ENCODE measurements around the gene SPATA20.

Gene SPATA20

DNA sequence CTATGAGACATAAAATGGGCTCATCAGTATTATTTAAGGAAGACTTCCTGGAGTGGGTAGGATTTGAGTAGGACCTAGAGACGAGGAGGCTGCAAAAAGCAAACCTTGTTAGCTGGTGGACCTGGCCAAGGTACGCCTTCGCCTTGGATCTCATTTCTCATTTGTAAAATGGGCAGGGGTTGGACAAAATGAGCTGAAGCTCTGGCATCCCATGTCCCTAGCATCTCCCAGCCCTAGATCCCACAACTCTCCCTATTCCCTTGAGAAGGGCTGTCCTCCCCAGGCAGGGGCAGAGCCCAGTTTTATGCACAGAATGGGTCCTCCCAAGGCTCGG, 306 bp upstream of the SPATA20 start:
- TF ChIP-seq, protein P1, sequence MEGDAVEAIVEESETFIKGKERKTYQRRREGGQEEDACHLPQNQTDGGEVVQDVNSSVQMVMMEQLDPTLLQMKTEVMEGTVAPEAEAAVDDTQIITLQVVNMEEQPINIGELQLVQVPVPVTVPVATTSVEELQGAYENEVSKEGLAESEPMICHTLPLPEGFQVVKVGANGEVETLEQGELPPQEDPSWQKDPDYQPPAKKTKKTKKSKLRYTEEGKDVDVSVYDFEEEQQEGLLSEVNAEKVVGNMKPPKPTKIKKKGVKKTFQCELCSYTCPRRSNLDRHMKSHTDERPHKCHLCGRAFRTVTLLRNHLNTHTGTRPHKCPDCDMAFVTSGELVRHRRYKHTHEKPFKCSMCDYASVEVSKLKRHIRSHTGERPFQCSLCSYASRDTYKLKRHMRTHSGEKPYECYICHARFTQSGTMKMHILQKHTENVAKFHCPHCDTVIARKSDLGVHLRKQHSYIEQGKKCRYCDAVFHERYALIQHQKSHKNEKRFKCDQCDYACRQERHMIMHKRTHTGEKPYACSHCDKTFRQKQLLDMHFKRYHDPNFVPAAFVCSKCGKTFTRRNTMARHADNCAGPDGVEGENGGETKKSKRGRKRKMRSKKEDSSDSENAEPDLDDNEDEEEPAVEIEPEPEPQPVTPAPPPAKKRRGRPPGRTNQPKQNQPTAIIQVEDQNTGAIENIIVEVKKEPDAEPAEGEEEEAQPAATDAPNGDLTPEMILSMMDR (IDR thresholded peaks at IDR 0.05; ENCODE audit: low read depth, low read length, missing control alignments), result no peak
- H3K4me3 ChIP-seq (ENCODE audit: low read depth, low read length), result peak overlapping the region; percentile 69
- no peak for DNase-seq (ENCODE audit: low read depth)

GRCh38 chr17:50547736-50548083, 736 bp downstream of the SPATA20 start:
- peak overlapping the region; percentile 69; the same call in 1 of the 2 replicates for H3K4me3 ChIP-seq (ENCODE audit: low read depth, low read length)
- DNase-seq (ENCODE audit: low read depth), result no peak
- TF ChIP-seq, protein P1 (IDR thresholded peaks at IDR 0.05; ENCODE audit: low read depth, low read length, missing control alignments), result no peak

- TF ChIP-seq, protein P1 (IDR thresholded peaks at IDR 0.05; ENCODE audit: low read depth, low read length, missing control alignments), result no peak
- no peak overlapping the region for H3K4me3 ChIP-seq (ENCODE audit: low read depth, low read length)
- DNase-seq (ENCODE audit: low read depth), result no peak
Observed at GRCh38 chr17:50548831-50549230, 1.9 kb downstream of the SPATA20 start.

- TF ChIP-seq, protein P1 (IDR thresholded peaks at IDR 0.05; ENCODE audit: low read depth, low read length, missing control alignments), result no peak
- no peak for DNase-seq (ENCODE audit: low read depth)
- no peak overlapping the region for H3K4me3 ChIP-seq (ENCODE audit: low read depth, low read length)
Observed at GRCh38 chr17:50549256-50549941, 2.4 kb downstream of the SPATA20 start.

- TF ChIP-seq, protein P1 (IDR thresholded peaks at IDR 0.05; ENCODE audit: low read depth, low read length, missing control alignments), result no peak
- no peak for DNase-seq (ENCODE audit: low read depth)
- H3K4me3 ChIP-seq (ENCODE audit: low read depth, low read length), result no peak overlapping the region
Observed at GRCh38 chr17:50549969-50550368, 3.0 kb downstream of the SPATA20 start.

DNA sequence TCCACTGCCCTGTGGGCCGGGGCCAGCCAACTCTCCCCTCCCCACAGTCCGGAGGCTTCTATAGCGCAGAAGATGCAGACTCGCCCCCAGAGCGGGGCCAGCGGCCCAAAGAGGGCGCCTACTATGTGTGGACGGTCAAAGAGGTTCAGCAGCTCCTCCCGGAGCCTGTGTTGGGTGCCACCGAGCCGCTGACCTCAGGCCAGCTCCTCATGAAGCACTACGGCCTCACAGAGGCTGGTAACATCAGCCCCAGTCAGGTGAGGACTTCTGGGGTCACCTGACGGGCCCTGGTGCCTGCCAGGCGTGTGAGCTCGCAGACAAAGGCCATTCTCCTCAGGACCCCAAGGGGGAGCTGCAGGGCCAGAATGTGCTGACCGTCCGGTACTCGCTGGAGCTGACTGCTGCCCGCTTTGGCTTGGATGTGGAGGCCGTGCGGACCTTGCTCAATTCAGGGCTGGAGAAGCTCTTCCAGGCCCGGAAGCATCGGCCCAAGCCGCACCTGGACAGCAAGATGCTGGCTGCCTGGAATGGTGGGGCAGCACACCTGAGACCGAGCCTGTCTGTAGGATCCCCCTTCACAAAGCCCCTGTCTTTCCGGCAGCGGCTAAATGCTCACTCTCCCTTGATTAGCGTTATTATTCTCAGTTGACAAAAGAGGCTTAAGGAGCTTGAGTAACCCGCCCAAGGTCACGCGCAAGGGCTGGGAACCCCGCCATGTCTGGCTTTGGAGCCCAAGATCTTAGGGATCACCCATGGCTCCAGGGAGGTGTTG, 3.9 kb downstream of the SPATA20 start:
- TF ChIP-seq, protein P1 (IDR thresholded peaks at IDR 0.05; ENCODE audit: low read depth, low read length, missing control alignments), result peak; percentile 60
- no peak for DNase-seq (ENCODE audit: low read depth)
- no peak overlapping the region for H3K4me3 ChIP-seq (ENCODE audit: low read depth, low read length)

DNA sequence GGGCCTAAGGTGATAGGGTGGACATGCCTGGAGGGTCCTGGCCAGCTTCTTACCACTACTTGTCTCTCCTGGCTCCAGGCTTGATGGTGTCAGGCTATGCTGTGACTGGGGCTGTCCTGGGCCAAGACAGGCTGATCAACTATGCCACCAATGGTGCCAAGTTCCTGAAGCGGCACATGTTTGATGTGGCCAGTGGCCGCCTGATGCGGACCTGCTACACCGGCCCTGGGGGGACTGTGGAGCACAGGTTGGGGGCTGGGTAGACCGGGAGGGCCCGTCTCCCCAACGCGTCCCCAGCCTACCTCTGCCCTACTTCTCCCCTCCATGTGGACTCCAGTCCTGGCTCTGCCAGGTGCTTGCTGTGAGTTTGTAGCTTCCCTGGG, 4.5 kb downstream of the SPATA20 start:
- no peak overlapping the region for H3K4me3 ChIP-seq (ENCODE audit: low read depth, low read length)
- TF ChIP-seq, protein P1 (IDR thresholded peaks at IDR 0.05; ENCODE audit: low read depth, low read length, missing control alignments), result no peak
- DNase-seq (ENCODE audit: low read depth), result no peak

Data from GM12864 (cell line).